IMR-90 (cell line): ENCODE data around the gene ANKH. TPM values are rescaled to one million over a fixed set of nuclear protein-coding genes. Genes with fewer than 3 reads are reported as not detected.

Experiments used
- ATAC-seq: fragments of 200-7000 bp; cut with Tn5 transposase; 2 replicates; pipeline ENCODE4 v1.9.1; 2020; ENCODE audit warnings: low read depth, mild to moderate bottlenecking, moderate library complexity
- BruUV-seq: library from RNA; stranded (reverse); fragments of 400-500 nt; replicated peaks from 2 replicates; lab custom pipeline; 2021; lab: Mats Ljungman, UMichigan
- CTCF ChIA-PET: fragments of 300-600 bp; formaldehyde crosslinking; extraction: SDS; loops from one replicate; lab custom pipeline; 2021; ENCODE audit warnings: antibody characterized with exemption; lab: Yijun Ruan, JAX
- POLR2A ChIA-PET: fragments of 300-600 bp; sonication (Branson Sonifier 250); formaldehyde crosslinking; loops from one replicate; lab custom pipeline; 2022; ENCODE audit warnings: antibody characterized with exemption; ENCODE audit not compliant: unreplicated experiment; lab: Charles Lee
- DNase-seq: peaks from one replicate; pipeline ENCODE4 v3.0.0; 2013
- H2AFZ ChIP-seq: replicated peaks from 2 replicates; pipeline ENCODE3; 2013; ENCODE audit warnings: low read length, mild to moderate bottlenecking; ENCODE audit not compliant: poor library complexity
- H2AK5ac ChIP-seq: 2 replicates; pipeline ENCODE4 v1.6.1; 2013; ENCODE audit warnings: low read depth, low read length, inconsistent platforms
- H2AK9ac ChIP-seq: replicated peaks from 2 replicates; pipeline ENCODE3; 2013; ENCODE audit warnings: mild to moderate bottlenecking, low read depth, low read length, moderate library complexity; ENCODE audit not compliant: poor library complexity
- H2BK120ac ChIP-seq: 2 replicates; pipeline ENCODE4 v1.6.1; 2013; ENCODE audit warnings: low read depth, low read length, inconsistent platforms
- H2BK15ac ChIP-seq: 3 replicates; pipeline ENCODE4 v1.6.1; 2013; ENCODE audit warnings: low read depth, low read length, inconsistent platforms
- H2BK20ac ChIP-seq: 2 replicates; pipeline ENCODE4 v1.6.1; 2013; ENCODE audit warnings: low read depth, mild to moderate bottlenecking, inconsistent platforms, low read length, moderate library complexity
- H2BK5ac ChIP-seq: 2 replicates; pipeline ENCODE4 v1.6.1; 2013; ENCODE audit warnings: mild to moderate bottlenecking, low read depth, low read length, inconsistent platforms; ENCODE audit not compliant: poor library complexity, severe bottlenecking
- H3K14ac ChIP-seq: replicated peaks from 2 replicates; pipeline ENCODE4 v1.6.1; 2013; ENCODE audit warnings: low read depth, low read length, inconsistent platforms
- H3K18ac ChIP-seq: 2 replicates; pipeline ENCODE4 v1.6.1; 2013; ENCODE audit warnings: low read depth, low read length, control low read depth
- H3K23ac ChIP-seq: 2 replicates; pipeline ENCODE4 v1.6.1; 2013; ENCODE audit warnings: low read depth, low read length, inconsistent platforms
- H3K27ac ChIP-seq: 2 replicates; pipeline ENCODE4 v1.5.1; 2013; ENCODE audit warnings: mild to moderate bottlenecking, control low read depth, low read length; ENCODE audit not compliant: insufficient read depth
- H3K27me3 ChIP-seq: 2 replicates; pipeline ENCODE4 v1.6.1; 2013; ENCODE audit warnings: low read length; ENCODE audit not compliant: control insufficient read depth, insufficient read depth
- H3K36me3 ChIP-seq: 2 replicates; pipeline ENCODE4 v1.6.1; 2013; ENCODE audit warnings: low read length, mixed read lengths; ENCODE audit not compliant: control insufficient read depth, insufficient read depth
- H3K4ac ChIP-seq: 2 replicates; pipeline ENCODE4 v1.6.1; 2013; ENCODE audit warnings: low read depth, low read length, inconsistent platforms
- H3K4me1 ChIP-seq: 2 replicates; pipeline ENCODE4 v1.6.1; 2013; ENCODE audit warnings: low read length, mixed read lengths; ENCODE audit not compliant: control insufficient read depth, insufficient read depth
- H3K4me2 ChIP-seq: 2 replicates; pipeline ENCODE4 v1.6.1; 2013; ENCODE audit warnings: low read depth, mild to moderate bottlenecking, control low read depth, low read length, moderate library complexity
- H3K4me3 ChIP-seq: 2 replicates; pipeline ENCODE4 v1.5.1; 2013; ENCODE audit warnings: low read depth, mild to moderate bottlenecking, control low read depth, low read length, moderate library complexity; ENCODE audit not compliant: insufficient read depth
- H3K56ac ChIP-seq: 2 replicates; pipeline ENCODE4 v1.6.1; 2013; ENCODE audit warnings: low read length, inconsistent platforms; ENCODE audit not compliant: insufficient read depth; ENCODE audit errors: extremely low read depth
- H3K79me1 ChIP-seq, 2 experiments: 2 replicates each; pipeline ENCODE4 v1.6.1; 2013; ENCODE audit warnings: low read length in 2 of 2, inconsistent platforms in 1 of 2, low read depth in 1 of 2
- H3K9ac ChIP-seq: 2 replicates; pipeline ENCODE4 v1.6.1; 2013; ENCODE audit warnings: low read depth, low read length, control low read depth
- H3K9me1 ChIP-seq: 2 replicates; pipeline ENCODE4 v1.6.1; 2013; ENCODE audit warnings: low read length, inconsistent platforms; ENCODE audit not compliant: insufficient read depth
- H3K9me3 ChIP-seq: 2 replicates; pipeline ENCODE4 v1.6.1; 2013; ENCODE audit warnings: low read length; ENCODE audit not compliant: control insufficient read depth, insufficient read depth
- H4K20me1 ChIP-seq: 2 replicates; pipeline ENCODE4 v1.6.1; 2013; ENCODE audit warnings: low read length, inconsistent platforms; ENCODE audit not compliant: insufficient read depth
- H4K5ac ChIP-seq: 2 replicates; pipeline ENCODE4 v1.6.1; 2013; ENCODE audit warnings: mild to moderate bottlenecking, low read depth, low read length, control low read depth
- H4K8ac ChIP-seq, 2 experiments: 2 replicates each; pipeline ENCODE4 v1.6.1; 2013; ENCODE audit warnings: low read depth in 2 of 2, low read length in 2 of 2, control low read depth in 1 of 2, inconsistent platforms in 1 of 2
- H4K91ac ChIP-seq: 2 replicates; pipeline ENCODE4 v1.6.1; 2013; ENCODE audit warnings: low read depth, low read length, inconsistent platforms; ENCODE audit not compliant: insufficient read depth
- MAFK ChIP-seq: IDR thresholded peaks from 2 replicates; pipeline ENCODE4 v1.6.1; 2012; ENCODE audit warnings: low read depth, low read length, improper control_type of control experiment
- WGBS, 2 experiments: methylation state at CpG; one replicate each; pipeline versions ENCODE4 v1.1.5 to v1.1.7; 2013; ENCODE audit warnings: missing lambda C conversion rate in 2 of 2; ENCODE audit not compliant: insufficient read length in 1 of 2; ENCODE audit errors: extremely low coverage in 2 of 2; 5-methylcytosine and 5-hydroxymethylcytosine counted together
- dilution Hi-C: fragments of 300-500 bp; cut with HindIII; formaldehyde crosslinking; loops from one replicate; pipeline ENCODE4 v1.14.3; 2018; ENCODE audit warnings: low sequenced_read_pairs; ENCODE audit not compliant: unreplicated experiment
- in situ Hi-C: fragments of 300-500 bp; cut with MboI; formaldehyde crosslinking; loops from 3 replicates; pipeline ENCODE4 v1.14.3; 2019; ENCODE audit warnings: low sequenced_read_pairs, inconsistent platforms, mixed read lengths
- intact Hi-C: fragments of 100-400 bp; cut with micrococcal nuclease; formaldehyde crosslinking; loops from 2 replicates; pipeline ENCODE4 v1.10.0; 2022
- polyA plus RNA-seq, 3 experiments: library from polyadenylated mRNA; depleted of rRNA; stranded (reverse); fragments of >200 nt; gene quantifications; 2 replicates each; pipeline ENCODE4 v1.2.3, GENCODE V29; 2012; ENCODE audit warnings: low replicate concordance in 1 of 3
- total RNA-seq: library from RNA; depleted of rRNA; stranded (reverse); fragments of >200 nt; gene quantifications from 2 replicates; pipeline ENCODE4 v1.2.3, GENCODE V29; 2012
- TF ChIP-seq, protein P1 (sequence below): fragments of 150-350 bp; IDR thresholded peaks from 2 replicates; pipeline ENCODE4 v1.6.1; 2016; ENCODE audit warnings: low read depth, mild to moderate bottlenecking, low read length, moderate library complexity, borderline replicate concordance

The ANKH gene
- total and polyA plus RNA-seq, 2 of the 4 experiments (the other 2 are of a cell fraction): 5.2 to 17.2 TPM

DNA sequence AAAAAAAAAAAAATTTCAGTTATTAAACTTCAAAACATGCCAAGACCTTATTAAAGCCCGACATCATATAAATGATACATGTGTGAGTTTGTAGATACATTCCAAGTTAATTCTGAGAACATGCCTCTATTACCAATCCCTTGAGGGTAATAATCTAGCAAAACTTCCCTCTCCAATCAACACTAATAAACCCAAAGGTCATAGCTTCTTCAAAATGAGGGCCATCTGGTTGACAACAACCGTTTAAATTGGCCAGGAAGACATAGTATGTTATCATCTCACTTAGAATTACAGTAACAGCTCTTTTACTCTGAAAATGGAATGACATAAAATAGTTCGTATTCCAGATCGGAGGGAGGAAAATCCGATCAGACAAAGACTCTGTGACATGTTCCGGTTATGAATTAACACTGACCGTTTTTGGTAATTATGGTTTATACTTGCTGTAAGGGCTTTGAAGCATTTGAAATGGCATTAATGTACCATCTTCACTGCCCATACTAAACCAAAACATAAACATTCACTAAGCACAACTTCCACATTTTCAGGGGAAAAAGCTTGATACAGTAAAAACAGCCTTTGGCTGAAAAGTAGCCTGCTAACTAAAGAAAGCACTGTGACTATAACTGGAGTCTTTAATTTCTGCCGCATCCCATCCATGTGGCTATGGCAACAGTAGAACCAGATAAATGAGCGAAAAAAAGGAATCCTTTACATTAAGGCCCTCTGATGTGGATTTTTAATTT lies 50.3 kb downstream of the ANKH start:
- ChIA-PET CTCF (no interaction called here), POLR2A (no interaction called here)
- no peaks in the 10 kb centered on the region for H3K9me3 ChIP-seq
- no peak overlapping the region for H3K4me3 ChIP-seq
- H3K18ac ChIP-seq: no peak overlapping the region
- H3K36me3 ChIP-seq: no peaks in the 10 kb centered on the region
- no peak overlapping the region for H3K14ac ChIP-seq
- no peak; the same call in 1 of the 2 replicates for ATAC-seq
- H3K9me1 ChIP-seq: peaks cover 5% of the 10 kb centered on the region; the same call in 1 of the 2 replicates
- no peak overlapping the region for H2BK15ac ChIP-seq
- no TSS peak for BruUV-seq
- H2BK20ac ChIP-seq: no peak overlapping the region
- in situ Hi-C loops: no loop called here
- no peaks in the 10 kb centered on the region for H3K27me3 ChIP-seq
- no peak overlapping the region for H2AFZ ChIP-seq
- WGBS, 2 experiments: no CpG with 5 or more reads among the region's 9 CpGs
- H3K9ac ChIP-seq: no peak overlapping the region
- intact Hi-C loops: no loop called here
- no peak overlapping the region for H4K5ac ChIP-seq
- H2AK5ac ChIP-seq: no peak overlapping the region
- H2BK5ac ChIP-seq: no peak overlapping the region
- dilution Hi-C loops: no loop called here
- H4K20me1 ChIP-seq: no peaks in the 10 kb centered on the region
- no peak overlapping the region for H3K23ac ChIP-seq
- H2AK9ac ChIP-seq: no peak overlapping the region
- no peak overlapping the region for H4K8ac ChIP-seq
- no peak overlapping the region for H3K4ac ChIP-seq
- H3K79me1 ChIP-seq: 0 out of 4 replicates have a peak, but pooled peaks cover 3 to 8% of the 10 kb centered on the region in 2 experiments
- no peak for TF ChIP-seq MAFK
- TF ChIP-seq, protein P1, sequence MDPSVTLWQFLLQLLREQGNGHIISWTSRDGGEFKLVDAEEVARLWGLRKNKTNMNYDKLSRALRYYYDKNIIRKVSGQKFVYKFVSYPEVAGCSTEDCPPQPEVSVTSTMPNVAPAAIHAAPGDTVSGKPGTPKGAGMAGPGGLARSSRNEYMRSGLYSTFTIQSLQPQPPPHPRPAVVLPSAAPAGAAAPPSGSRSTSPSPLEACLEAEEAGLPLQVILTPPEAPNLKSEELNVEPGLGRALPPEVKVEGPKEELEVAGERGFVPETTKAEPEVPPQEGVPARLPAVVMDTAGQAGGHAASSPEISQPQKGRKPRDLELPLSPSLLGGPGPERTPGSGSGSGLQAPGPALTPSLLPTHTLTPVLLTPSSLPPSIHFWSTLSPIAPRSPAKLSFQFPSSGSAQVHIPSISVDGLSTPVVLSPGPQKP: no peak
- no peak overlapping the region for H4K91ac ChIP-seq
- no peak overlapping the region for H3K4me2 ChIP-seq
- no peak overlapping the region for H2BK120ac ChIP-seq
- peaks cover 3% of the 10 kb centered on the region for H3K4me1 ChIP-seq
- no peak overlapping the region for H3K56ac ChIP-seq
- no peak for DNase-seq
- no peak overlapping the region for H3K27ac ChIP-seq
